Measurements from ENCODE around the gene HSD17B2.

Gene HSD17B2

GRCh38 chr16:82040296-82040695 lies 5.2 kb downstream of the HSD17B2 start:
- no peak for TF ChIP-seq CTCF (IDR thresholded peaks at IDR 0.05; ENCODE audit: insufficient read depth, missing control alignments)
- no peak for DNase-seq (ENCODE audit: insufficient read length, low spot score)
- no peak for FAIRE-seq

GRCh38 chr16:82041542-82041941 lies 6.5 kb downstream of the HSD17B2 start:
- no peak for DNase-seq (ENCODE audit: insufficient read length, low spot score)
- TF ChIP-seq CTCF (IDR thresholded peaks at IDR 0.05; ENCODE audit: insufficient read depth, missing control alignments), result no peak
- FAIRE-seq, result no peak

GRCh38 chr16:82042144-82042543 lies 7.1 kb downstream of the HSD17B2 start:
- no peak for TF ChIP-seq CTCF (IDR thresholded peaks at IDR 0.05; ENCODE audit: insufficient read depth, missing control alignments)
- DNase-seq (ENCODE audit: insufficient read length, low spot score) (no peak), FAIRE-seq (no peak)

- FAIRE-seq (no peak), DNase-seq (ENCODE audit: insufficient read length, low spot score) (no peak)
- TF ChIP-seq CTCF (IDR thresholded peaks at IDR 0.05; ENCODE audit: insufficient read depth, missing control alignments), result no peak
Observed at GRCh38 chr16:82042846-82043245, 7.8 kb downstream of the HSD17B2 start.

GRCh38 chr16:82043680-82044584 lies 8.9 kb downstream of the HSD17B2 start:
- FAIRE-seq (no peak), DNase-seq (ENCODE audit: insufficient read length, low spot score) (no peak)
- no peak for TF ChIP-seq CTCF (IDR thresholded peaks at IDR 0.05; ENCODE audit: insufficient read depth, missing control alignments)

- DNase-seq (ENCODE audit: insufficient read length, low spot score) (no peak), FAIRE-seq (no peak)
- TF ChIP-seq CTCF (IDR thresholded peaks at IDR 0.05; ENCODE audit: insufficient read depth, missing control alignments), result no peak
Observed at GRCh38 chr16:82044585-82044911, 9.5 kb downstream of the HSD17B2 start.

GRCh38 chr16:82045465-82045864 lies 10.4 kb downstream of the HSD17B2 start:
- DNase-seq (ENCODE audit: insufficient read length, low spot score) (no peak), FAIRE-seq (no peak)
- TF ChIP-seq CTCF (IDR thresholded peaks at IDR 0.05; ENCODE audit: insufficient read depth, missing control alignments), result no peak
